Activated CD8-positive, alpha-beta memory T cell treated with anti-CD3 and anti-CD28 coated beads for 36 hours (primary cell): ENCODE measurements around the gene TBCD. TPM values are rescaled to one million over a fixed set of nuclear protein-coding genes. Genes with fewer than 3 reads are reported as not detected.
"Not testable (repeated sequence)": the region's sequence is repeated elsewhere in the genome, so short reads cannot be mapped to it uniquely, and the experiment has no call there.

Experiments
- CTCF ChIA-PET: fragments of 350-600 bp; sonication (Branson Sonifier 250); formaldehyde crosslinking; loops from one replicate; lab custom pipeline; 2021; ENCODE audit warnings: antibody characterized with exemption; lab: Charles Lee
- POLR2A ChIA-PET: fragments of 350-600 bp; sonication (Branson Sonifier 250); formaldehyde crosslinking; loops from one replicate; lab custom pipeline; 2021; ENCODE audit warnings: antibody characterized with exemption; lab: Charles Lee
- total RNA-seq, 2 experiments: library from RNA; stranded (reverse); gene quantifications; one replicate each; pipeline ENCODE4 v1.2.3, GENCODE V29; 2021

The TBCD gene
- total RNA-seq, 2 experiments from 2014 or later: 82.7 to 84.2 TPM

DNA sequence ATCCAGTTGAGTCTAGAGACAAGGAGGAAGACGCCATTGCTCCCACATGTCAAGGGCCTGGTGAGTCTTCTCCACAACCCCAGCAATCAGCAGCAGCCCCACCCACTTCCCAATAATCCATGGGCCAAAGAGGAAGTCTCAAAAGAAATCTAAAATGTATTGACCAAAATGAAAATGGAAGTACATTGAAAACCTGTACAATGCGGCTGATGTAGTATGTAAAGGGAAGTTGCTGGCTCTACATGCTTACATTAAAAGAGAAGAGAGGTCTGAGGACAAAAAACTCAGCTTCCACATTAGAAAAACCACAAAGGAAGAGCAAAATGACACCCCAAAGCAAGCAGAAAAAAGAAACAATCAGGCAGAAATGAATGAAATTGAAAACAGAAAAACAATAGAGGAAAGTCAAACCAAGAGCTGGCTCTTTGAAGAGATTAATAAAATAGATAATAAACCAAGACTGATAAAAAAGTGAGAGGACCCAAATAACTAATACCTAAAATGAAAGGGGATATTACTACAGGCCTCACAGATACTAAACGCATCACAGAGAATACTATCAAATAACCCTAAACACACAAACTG lies 227.0 kb downstream of the TBCD start:
- ChIA-PET CTCF (no interaction called here), POLR2A (no interaction called here)

DNA sequence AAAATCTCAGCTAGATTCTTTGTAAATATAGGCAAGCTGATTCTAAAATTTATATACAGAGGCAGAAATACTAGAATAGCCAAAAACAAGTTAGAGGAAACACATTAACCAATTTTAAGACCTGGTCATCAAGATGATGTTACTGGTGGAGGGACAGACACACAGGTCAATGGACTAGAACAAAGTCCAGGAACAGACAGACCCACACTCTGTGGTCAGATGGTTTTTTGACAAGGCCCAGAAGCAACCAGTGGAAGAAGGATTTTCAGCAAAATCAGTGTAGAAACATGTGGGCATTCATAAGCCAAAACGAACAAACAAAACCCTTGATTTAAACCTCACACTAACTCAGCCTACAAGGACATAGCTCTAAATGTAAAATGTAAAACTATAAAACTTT lies 227.9 kb downstream of the TBCD start:
- ChIA-PET CTCF (no interaction called here), POLR2A (no interaction called here)

DNA sequence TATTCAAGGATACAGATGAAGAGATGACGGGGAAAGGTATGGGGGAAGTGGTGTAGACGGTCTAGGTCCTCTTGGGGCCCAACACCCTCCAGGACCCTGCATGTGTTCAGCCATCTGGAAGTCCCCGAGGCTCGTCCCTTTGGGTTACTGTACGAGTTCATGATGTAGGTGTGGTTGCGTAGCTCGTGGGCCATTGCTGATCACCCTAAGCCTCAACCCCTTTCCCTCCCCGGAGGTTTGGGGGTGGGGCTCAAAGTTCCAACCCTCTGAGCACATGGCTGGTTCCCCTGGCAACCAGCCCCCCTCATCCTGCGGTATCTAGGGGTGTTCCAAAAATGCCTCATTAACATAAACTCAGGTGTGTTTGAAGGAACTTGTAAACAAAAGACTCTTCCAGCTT lies 228.8 kb downstream of the TBCD start:
- ChIA-PET CTCF (no interaction called here), POLR2A (no interaction called here)

DNA sequence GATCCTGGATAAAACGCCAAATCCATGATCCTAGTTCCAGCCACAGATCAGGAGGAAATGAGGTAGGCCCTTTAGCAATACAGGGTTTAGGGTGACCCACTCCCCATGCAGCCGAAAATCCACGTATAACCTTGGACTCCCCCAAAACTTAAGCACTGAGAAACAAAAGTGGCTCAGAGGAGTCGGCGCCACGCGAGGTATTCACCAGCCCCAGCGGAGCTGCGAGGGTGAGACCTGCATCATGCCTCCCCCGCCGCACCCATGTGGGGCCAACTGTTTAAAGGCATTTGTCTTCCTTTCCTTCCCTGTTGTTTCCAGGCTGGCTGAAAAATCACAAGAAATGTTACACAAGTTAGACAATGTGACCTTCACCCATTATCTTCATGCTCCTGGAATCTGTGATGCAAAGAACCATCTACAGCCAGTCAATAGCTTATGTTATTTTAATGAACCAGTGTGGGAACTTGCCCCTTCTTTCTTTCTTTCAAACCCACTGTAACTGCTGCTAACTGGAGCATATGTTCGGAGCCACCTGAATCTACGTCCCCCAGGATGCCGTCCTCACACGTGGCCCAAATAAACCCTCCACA lies 229.4 kb downstream of the TBCD start:
- CTCF ChIA-PET: no interaction called here
- POLR2A ChIA-PET: no interaction called here

DNA sequence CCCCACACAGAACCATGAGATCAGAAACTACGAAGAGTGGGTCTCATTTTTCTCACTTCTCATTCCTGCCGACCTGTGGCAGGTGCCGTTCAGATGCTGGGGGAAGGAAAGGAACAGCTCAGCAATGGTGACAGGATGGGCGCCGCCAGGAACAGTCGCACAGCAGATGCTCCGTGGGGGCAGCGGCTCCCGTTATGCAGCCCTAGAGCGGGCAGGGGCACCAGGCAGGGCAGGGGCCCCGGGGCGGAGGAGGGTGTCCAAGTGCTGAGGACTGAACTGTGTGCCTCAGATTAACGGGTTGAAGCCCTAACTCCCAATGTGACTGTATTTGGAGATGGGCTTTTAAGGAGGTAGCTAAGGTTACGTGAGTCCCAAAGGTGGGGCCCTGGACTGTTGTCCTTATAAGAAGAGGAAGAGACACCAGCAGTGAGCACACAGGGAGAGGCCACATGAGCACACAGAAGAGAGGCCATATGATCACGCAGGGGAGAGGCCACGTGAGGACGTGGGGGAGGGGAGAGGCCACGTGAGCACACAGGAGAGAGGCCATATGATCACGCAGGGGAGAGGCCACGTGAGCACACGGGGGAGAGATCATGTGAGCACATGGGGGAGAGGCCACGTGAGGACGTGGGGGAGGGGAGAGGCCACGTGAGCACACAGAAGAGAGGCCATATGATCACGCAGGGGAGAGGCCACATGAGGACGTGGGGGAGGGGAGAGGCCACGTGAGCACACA lies 231.8 kb downstream of the TBCD start:
- POLR2A ChIA-PET: no interaction called here
- CTCF ChIA-PET: no interaction called here

DNA sequence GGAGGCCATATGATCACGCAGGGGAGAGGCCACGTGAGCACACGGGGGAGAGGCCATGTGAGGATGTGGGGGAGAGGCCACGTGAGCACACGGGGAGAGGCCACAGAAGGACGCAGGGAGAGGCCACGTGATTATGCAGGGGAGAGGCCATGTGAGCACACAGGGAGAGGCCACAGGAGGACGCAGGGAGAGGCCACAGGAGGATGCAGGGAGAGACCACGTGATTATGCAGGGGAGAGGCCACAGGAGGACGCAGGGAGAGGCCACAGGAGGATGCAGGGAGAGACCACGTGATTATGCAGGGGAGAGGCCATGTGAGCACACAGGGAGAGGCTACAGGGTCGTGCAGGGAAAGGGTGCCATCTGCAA lies 232.4 kb downstream of the TBCD start:
- CTCF ChIA-PET, POLR2A ChIA-PET: not testable (repeated sequence)

DNA sequence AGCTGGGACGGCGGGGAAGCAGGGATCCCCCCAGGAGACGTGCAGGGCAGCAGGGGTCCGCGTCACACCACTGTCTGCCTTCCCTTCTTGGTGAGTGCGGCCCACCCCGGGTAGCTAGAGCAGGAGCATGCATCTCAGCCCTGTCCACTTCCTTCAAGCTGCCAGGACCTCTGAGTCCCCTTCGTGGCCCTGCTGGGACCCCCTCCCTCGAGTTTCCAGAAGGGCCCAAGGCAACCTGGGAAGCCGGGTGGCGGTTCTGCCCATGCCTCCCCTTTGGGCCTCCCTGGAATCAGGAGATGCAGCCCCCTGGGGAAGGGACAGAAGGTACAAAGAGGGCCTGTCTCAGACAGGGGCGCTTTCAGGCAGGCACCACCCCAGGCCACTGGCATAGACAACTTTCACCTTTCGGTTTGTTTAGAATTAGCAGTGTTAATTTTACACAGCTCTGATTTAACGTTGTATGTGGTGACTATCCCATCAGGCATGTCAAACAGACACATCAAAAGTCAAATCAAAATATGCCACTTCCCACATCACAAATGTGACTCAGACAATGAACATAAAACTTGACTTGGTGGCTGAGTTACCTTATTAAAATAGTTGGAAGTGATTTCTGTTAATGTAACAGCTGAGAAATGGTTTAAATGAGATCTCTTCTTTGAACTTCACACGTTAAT lies 233.0 kb downstream of the TBCD start:
- CTCF ChIA-PET: no interaction called here
- POLR2A ChIA-PET: no interaction called here

DNA sequence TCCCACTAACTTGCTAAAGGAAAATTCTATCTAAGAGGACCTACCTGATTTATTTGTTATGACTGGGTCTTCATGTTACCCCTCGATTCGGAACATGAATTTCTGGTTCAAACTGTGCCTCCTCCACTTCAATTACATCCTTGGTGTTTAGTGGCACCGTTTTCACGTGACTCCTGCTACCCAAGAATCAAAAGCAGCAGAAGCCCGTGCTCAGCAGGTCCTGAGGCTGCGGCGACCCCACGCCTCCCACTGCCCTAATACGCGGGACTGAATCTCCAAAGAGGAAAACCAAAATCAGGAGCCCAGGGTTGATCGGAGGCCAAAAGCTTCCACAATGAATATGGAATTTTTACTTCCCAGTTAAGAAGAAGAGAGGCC lies 233.6 kb downstream of the TBCD start:
- ChIA-PET POLR2A (no interaction called here), CTCF (no interaction called here)

DNA sequence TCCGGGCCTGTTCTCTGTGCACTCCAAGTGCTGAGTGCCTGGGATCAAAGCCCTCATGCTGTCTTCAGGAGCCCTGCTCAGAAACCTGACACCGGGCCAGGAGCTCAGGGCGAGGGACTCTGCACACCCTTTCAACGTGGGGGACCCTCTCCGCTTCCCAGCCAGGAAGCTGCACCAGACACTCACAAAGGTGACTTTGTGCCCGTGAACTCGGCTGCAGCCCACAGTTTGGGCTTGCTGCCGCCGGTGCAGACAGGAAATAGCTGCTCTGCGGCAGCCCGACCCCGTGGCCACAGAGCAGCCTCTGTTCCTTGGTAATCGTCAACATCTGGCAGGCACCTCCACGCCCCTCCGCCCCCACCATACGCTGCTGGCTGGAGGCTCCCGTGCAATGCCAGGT lies 234.1 kb downstream of the TBCD start:
- POLR2A ChIA-PET: interaction anchor here (0.9 kb wide), 1 partner anchor 122 kb away, joined by 3 read pairs; no protein-coding TSS in a partner anchor
- CTCF ChIA-PET: interaction anchor here (0.7 kb wide), 1 partner anchor 68 kb away, joined by 3 read pairs; no protein-coding TSS in a partner anchor

DNA sequence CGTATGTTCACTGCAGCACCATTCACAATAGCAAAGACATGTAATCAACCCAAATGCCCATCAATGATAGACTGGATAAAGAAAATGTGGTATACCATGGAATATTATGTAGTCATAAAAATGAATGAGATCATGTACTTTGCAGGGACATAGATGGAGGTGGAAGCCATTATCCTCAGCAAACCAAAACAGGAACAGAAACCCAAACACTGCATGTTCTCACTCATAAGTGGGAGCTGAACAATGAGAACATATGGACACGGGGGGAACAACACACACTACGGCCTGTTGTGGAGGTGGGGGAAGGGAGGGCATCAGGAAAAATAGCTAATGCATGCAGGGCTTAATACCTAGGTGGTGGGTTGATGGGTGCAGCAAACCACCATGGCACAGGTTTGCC lies 237.2 kb downstream of the TBCD start:
- CTCF ChIA-PET, POLR2A ChIA-PET: not testable (repeated sequence)

DNA sequence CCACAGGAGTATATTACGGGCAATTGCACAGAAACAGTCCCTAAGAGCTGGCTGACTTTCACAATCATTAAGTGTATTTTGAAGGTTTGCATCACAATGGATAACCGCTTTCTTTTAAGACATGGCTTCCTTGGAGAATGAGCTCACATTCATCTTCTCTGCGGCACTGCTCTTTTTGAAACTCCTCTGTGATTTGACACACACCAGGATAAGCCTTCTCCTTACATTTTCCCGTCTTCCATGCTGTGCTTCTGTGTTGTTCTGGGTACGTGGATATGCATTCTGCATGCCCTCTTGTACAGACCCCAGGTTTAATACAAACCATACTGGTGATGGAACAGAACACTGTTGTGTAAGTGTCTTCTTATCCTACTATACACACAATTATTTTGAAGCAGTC lies 238.0 kb downstream of the TBCD start:
- ChIA-PET POLR2A (no interaction called here), CTCF (no interaction called here)

DNA sequence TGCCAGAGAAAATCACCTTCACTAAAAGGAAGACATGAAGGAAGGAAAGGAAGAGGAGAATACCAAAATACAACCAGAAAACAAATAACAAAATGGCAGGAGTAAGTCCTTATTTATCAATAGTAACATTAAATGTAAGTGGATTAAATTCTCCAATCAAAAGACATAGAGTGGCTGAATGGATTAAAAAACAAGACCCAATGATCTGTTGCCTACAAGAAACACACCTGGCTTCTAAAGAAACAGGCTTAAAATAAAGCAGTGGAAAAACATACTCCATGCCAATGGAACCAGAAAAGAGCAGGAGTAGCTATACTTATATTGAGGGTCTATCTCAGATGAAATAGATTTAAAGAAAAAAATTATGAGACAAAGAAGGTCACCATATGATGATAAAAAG lies 241.1 kb downstream of the TBCD start:
- ChIA-PET CTCF (no interaction called here), POLR2A (no interaction called here)

Other genes starting within 250 kb of the TBCD start
- gene FOXK2, start 232.3 kb upstream of the TBCD start, total RNA-seq: 10 to 100 TPM; 73.1 to 74.9 TPM
- gene WDR45B, start 103.6 kb upstream of the TBCD start, total RNA-seq: 10 to 100 TPM; 57.0 to 57.9 TPM
- 1 to 10 TPM; 1.7 to 2.4 TPM for gene RAB40B, start 53.4 kb upstream of the TBCD start, total RNA-seq
- gene FN3KRP, start 35.4 kb upstream of the TBCD start, total RNA-seq: 10 to 100 TPM; 39.1 to 41.4 TPM
- gene FN3K, start 16.4 kb upstream of the TBCD start, total RNA-seq: 1 to 10 TPM; 1.0 to 1.8 TPM
- not detected for gene ZNF750, start 88.0 kb downstream of the TBCD start, total RNA-seq